Fibroblast of the conjunctiva (primary cell): Measurements from ENCODE around the gene MASP2.
"Not testable (repeated sequence)": the region's sequence is repeated elsewhere in the genome, so short reads cannot be mapped to it uniquely, and the experiment has no call there.

ENCODE experiments used
- DNase-seq: peaks from one replicate; pipeline ENCODE4 v3.0.0-alpha.2; 2010; ENCODE audit warnings: low read depth

The MASP2 gene

GRCh38 chr1:11046625-11047365 is at the start of gene MASP2:
TSS of gene MASP2 (minus strand) at chr1:11047239. CDS start at chr1:11047207, 32 bp downstream.
- DNase-seq: no peak

- not testable (repeated sequence) for DNase-seq
Observed at GRCh38 chr1:11083784-11084183, 36.7 kb upstream of the MASP2 start.

GRCh38 chr1:11080931-11081330 is 33.9 kb upstream of the MASP2 start:
- DNase-seq: no peak

- no peak for DNase-seq
Observed at GRCh38 chr1:11078631-11079030, 31.6 kb upstream of the MASP2 start.

- DNase-seq: not testable (repeated sequence)
Observed at GRCh38 chr1:11073398-11073797, 26.4 kb upstream of the MASP2 start.

GRCh38 chr1:11072216-11072917 is 25.3 kb upstream of the MASP2 start:
- no peak for DNase-seq

GRCh38 chr1:11071463-11072215 is 24.6 kb upstream of the MASP2 start:
- no peak for DNase-seq

GRCh38 chr1:11070876-11071275 is 23.8 kb upstream of the MASP2 start:
- no peak for DNase-seq

- no peak for DNase-seq
Observed at GRCh38 chr1:11068600-11069473, 21.8 kb upstream of the MASP2 start.

- no peak for DNase-seq
Observed at GRCh38 chr1:11067716-11068599, 20.9 kb upstream of the MASP2 start.

GRCh38 chr1:11065796-11066195 is 18.8 kb upstream of the MASP2 start:
- DNase-seq: no peak

- DNase-seq: no peak
Observed at GRCh38 chr1:11064942-11065341, 17.9 kb upstream of the MASP2 start.

- DNase-seq: not testable (repeated sequence)
Observed at GRCh38 chr1:11063937-11064537, 17.0 kb upstream of the MASP2 start.

GRCh38 chr1:11062965-11063401 is 15.9 kb upstream of the MASP2 start:
- DNase-seq: no peak

- DNase-seq: no peak
Observed at GRCh38 chr1:11061652-11062365, 14.8 kb upstream of the MASP2 start.

GRCh38 chr1:11059968-11060830 is 13.2 kb upstream of the MASP2 start, which contains the start of gene SRM:
TSS of gene SRM (minus strand) at chr1:11060018. CDS start at chr1:11059943, 75 bp downstream.
- peak; percentile 73 for DNase-seq

GRCh38 chr1:11059155-11059967 is 12.3 kb upstream of the MASP2 start:
- DNase-seq: no peak
